Activated CD4-positive, alpha-beta T cell treated with anti-CD3 and anti-CD28 coated beads for 4 hours (primary cell): ENCODE data around the gene RSPH1.

Experiments
- DNase-seq, 2 donors: peaks; one replicate each; pipeline ENCODE4 v3.0.0-alpha.2; 2020

Gene RSPH1

DNA sequence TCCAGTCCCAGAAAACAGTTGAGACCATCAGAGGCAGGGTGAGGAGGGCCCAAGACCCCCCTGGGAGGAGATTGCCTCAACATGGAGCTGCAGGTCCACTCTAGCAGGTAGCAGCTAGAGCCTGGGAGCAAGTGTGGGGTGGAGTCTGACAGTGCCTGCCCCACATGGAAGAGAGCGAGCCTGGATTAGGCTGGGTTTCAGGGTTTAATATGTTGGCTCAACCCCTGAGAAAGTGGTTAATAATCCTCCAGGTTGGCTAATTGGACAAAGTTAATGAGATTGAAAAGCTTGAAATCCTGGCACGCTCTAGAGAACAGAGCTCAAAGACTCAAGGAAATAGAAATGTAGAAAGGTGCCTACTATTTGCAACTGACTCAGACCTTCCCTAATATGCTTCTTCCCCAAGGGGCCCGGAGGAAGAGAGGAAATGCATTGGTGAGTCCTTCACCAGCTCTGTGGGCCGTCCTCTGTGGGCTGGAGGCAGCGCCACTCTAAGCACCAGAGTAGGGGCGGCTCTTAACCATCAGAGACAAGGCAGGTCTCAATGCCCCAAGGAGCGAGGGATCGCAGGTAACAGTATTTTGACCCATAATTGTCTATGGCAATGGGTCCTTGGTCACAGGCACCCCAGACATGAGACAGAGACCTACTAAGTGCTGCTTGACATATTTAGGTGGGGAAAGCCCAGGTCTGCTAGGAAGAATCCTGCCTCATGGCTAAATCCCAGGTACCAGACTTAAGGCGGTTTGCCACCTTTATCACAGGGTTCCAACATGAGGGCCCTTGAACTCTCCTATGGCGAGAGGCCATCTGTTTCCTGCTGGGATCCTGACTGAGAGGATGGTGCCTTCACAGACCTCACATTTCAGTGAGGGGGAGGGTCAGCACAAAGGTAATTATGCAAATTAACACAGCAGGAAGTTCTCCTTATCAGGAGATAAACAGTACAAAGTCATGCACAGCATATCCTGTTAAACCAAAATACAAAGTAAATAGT, 33.8 kb downstream of the RSPH1 start:
- no peak for DNase-seq

DNA sequence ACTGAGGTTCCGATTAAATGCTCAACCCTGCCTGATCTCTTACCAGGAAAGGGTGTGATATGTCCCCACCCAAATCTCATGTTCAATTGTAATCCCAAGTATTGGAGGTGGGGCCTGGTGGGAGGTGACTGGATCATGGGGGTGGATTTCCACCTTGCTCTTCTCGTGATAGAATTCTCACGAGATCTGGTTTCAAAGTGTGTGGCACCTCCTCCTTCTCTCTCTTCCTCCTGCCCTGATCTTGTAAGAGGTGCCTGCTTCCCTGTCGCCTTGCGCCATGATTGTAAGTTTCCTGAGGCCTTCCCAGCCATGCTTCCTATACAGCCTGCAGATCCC, 34.9 kb downstream of the RSPH1 start:
- DNase-seq = no peak

DNA sequence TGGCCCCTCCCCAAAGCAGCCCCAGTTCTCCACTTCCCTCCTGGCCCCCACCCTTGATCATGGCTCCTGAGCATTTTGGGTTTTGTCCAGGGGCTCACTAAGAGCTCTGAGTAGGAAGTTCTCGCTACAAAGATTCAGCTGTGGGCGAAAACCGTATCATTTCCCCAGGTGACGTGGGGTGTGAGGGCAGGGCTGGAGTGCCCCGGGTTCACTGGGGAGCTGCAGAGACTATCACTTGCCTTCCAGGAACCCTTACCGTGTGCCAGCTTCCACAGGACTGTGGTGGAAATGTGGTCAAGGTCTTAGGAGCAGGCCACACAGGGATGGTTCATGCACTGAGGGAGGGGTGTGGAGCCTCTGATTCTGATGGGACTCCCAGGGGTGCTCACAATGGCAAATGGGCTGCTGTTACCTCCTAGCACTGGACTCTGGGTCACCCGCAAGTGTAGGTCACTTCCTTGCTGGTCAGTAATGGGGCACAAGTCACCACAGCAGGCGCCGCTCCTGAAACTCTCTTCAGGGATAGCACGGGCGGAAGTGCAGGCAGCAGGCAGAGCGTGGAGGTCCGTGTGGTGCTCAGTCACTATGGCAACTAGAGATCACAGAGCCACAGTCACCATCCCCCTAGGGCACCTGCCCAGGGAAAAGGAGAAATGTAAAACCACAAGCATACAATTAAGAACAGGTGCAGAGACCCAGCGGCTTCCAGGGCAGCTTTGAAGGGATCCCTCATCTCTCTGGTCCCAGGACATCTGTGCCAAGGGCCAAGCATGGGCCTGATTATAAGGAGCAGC, 35.4 kb downstream of the RSPH1 start:
- DNase-seq = no peak

DNA sequence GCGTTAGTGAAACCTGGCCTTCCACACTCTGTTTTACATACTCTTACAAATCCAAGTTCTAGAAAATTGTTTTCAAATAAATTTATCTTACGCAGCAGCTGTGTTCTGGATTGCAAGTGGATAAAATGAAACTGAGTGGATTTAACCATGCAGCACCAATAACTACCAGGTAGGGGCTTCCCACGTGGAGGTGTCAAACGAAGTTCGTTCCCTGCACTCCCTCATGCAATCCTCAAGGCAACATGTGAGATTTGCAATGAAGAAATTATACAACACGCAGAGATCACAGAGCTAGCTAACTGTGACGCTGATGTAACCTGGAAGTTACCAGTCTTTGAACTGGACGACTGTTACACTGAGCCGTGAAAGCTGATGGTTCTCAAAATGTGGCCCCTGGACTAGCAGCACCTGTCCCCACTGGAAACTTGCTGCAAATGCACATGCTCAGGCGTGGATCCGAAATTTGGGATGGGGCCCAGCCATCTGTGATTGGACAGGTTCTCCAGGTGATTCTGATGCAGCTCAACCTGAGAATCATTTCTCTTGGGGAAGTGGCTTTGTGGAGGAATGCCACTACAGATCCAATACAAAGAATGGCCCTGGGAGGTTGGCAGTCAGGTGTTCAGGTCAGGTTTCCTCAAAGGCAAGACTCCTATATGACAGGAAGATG, 36.3 kb downstream of the RSPH1 start:
- DNase-seq = no peak

DNA sequence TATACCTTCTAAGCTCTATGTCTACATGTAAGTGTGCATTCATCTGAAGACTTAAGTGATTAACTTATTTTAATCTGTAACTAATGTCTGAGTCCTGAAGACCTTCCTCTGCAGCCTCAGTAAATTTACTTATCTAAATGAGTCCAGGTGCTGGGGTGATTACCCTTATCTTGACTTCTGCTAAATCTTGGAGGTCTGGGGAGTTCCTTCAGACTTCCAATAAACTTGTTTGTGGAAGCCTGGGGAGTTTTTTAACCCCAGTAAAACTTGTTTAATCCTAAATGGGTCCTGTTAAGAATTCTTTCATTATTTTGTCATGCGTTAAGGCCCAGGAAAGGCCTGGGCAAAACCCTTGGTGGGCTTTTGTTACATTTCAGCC, 37.0 kb downstream of the RSPH1 start:
- DNase-seq = no peak

DNA sequence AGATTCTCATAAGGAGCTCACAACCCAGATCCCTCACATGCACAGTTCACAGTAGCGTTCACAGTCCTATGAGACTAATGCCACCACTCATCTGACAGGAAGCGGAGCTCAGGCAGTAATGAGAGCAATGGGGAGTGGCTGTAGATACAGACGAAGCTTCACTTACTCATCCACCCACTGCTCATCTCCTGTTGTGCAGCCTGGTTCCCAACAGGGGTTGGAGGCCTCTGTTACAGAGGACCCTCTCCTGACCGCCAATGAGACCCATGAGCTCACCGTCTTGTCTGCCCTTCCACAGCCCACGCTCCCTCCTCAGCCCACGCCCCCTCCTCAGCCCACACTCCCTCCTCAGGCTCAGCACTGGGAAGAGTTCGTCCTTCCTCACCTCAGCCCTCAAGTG, 39.6 kb downstream of the RSPH1 start:
- DNase-seq = peak; percentile 54 to 60

DNA sequence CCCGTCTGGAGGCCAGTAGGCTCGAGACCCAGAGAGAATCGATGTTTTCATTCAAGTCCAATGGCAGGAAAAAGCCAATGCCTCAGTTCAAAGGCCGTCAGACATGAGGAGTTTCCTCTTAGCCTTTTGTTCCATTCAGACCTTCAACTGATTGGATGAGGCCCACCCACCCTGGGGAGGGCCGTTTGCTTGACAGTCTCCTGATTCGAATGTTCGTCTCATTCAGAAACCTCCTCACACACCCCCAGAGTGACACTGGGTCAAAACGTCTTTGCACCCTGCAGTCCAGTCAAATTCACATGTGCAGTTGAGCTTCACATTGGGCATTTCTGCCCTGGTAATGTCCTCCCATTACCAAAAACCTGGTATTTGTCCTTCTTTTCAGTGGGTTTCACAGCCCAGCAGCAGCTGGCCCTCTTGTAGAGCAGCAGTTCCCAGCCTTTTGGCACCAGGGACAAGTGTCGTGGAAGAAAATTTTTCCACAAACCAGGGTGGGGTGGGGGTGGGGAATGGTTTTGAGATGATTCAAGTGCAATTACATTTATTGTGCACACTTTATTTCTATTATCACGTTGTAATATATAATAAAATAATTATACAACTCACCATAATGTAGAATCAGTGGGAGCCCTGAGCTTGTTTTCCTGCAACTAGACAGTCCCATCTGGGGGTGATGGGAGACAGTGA, 40.1 kb downstream of the RSPH1 start:
- no peak for DNase-seq

DNA sequence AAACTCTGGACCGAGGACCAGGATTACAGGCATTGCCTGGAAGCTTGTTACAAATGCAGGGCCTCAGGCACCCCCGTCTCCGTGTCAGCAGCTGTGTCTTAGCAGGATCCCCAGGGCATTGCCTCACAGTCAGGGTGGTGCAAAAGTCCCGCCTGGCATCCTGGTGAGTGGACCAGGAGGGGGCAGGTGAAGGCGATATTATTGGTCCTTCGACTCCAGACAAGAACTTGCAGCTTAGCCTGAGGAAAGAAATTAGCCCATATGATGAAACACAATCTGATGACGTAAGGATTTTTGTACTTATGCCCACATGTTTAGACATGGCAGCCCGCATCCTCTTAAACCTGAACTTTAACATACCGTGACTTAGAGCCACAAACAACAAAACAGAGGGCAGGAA, 40.8 kb downstream of the RSPH1 start:
- DNase-seq = no peak

DNA sequence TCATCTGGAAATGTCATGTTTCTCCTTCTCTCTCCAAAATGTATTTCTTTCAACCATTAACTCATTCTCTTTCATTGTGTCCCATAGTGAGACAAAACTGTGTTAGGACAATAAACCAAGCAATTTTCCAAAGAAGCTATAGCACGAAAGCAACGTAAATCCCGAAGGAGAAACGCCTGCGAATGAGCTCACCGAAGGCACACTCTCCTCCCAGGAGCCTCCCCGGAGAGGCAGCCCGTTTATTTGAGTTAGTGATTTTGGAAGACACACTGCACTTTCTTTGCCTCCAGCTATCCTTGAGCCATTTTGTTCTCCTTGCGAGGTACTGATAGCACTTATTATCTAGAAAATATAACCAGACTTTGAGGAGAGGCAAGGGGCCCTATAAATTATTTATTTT, 41.2 kb downstream of the RSPH1 start:
- DNase-seq = no peak

DNA sequence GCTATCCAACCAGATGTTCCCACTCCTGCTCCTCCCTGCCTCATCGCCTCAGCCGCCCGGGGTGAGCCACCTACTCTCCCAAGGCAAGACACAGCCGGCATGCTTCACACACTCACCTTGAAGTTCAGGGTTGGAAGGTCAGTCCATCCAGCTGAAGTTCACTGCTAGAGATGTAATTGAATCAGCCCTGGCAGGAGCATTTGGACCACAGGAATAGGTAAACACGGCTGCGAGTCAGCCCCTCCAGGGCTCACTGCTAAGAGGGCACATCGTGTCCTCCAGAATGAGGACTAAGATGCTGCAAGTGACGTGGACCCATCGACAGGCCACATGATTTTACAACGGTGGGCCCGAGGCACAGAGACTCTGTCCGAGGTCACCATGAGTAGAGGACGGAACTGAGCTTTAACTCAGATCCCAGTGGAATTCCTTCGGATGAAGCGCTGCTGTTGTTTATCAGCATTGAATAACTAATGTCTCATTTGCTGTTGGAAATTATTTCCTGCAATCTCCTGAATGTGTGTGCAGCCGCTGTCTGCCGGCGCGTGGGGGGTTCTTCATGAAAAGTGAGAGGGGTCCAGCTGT, 41.9 kb downstream of the RSPH1 start:
- no peak for DNase-seq

DNA sequence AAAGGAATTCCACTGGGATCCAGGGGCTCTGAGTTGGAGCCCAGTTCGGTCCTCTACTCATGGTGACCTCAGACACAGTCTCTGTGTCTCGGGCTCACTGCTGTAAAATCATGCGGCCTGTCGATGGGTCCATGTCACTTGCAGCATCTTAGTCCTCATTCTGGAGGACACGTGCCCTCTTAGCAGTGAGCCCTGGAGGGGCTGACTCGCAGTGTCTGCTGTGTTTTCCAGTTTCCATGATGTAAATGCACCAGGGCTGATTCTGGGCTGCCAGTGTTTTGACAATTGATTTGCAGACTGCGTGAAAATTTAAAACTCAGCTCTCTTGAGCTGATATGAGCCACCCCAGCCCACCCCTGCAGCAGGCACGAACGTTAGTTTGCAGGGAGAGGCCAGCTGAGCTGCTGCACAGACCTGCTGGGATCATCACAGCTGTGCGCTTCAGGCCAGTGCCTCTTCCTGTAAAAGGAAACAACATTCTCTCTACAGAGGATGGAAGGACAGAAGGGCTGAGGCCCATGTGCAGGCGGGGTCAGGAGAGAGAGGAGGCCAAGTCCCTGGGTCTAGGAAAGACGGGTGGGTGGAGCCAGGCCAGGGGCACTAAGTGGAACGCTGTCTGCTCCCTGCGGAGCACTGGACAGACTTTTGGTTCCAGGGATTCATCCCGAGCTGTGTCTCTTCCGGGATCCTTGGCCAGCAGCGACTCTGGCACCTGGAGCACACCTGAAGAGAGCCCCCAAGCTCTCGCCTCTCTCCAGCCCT, 42.6 kb downstream of the RSPH1 start:
- DNase-seq = no peak

DNA sequence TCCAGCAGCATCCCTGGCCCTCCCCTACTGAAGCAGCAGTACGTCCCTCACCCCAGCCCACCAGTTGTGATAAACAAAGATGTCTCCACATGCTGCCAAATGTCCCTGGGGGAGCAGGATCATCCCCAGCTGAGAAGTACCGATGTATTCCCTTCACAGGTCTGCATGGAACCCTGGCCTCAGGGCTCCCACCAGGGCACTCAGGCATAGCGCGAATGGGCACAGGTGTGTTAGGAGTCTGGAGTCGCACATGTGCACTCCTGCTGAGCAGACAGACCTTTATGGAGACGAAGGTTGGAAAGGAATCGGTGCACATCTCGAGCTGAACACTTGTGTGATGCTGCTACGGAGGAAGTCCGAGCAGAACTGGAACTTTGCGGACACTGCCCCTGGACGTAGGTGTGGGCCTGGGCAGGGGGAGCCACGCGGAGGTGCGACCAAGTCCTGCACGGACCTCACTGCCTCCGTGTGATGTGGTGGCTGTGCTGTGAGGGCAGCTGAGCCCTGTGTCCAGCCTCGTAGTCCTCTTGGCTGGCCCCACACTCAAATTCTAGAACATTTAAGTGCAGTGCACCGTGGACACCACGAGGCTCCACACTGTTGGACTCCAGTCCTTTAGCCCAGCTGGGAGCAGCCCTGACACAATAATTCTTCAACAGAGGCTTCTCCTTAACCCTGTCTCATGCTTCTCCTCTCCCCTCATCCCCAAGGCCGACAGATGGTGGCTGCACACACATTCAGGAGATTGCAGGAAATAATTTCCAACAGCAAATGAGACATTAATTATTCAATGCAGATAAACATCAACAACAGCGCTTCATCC, 43.4 kb downstream of the RSPH1 start:
- no peak for DNase-seq

DNA sequence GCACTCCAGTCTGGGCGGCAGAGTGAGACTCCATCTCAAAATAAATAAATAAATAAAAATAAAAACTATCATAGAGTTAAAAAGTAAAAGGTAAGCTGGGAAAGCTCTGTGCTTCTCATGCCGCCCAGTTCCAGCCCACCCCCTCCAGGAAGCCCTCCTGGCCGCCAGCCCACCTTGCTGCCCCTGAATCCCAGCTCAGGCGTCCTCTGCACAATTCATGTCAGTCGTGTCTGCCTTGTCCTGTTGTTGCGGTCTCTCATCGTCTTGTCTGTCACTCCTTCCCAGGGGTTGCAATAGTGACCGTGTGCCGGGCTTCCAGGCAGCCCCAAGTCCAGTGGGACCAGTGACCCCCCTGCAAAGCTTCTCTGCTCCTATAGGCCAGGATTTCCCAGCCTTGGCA, 44.1 kb downstream of the RSPH1 start:
- no peak for DNase-seq

DNA sequence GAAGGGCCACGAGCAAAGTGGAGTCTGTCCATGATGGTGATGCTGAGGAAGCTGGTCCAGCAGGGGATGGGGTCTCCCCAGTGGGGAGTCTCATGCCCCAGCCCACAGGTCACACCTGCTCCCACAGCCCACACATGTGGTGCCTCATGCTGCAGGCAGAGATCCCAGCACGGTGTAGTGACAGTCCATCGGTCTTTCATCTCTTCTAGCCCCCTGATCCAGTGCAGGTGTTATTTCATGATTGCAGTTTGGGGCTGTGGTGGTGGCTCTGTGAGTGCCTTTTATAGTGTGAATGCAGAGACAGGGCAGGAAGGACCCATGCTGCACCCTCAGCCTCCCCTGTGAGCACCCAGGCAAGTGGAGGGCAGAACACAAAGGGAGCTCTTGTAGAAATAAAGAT, 47.3 kb downstream of the RSPH1 start:
- no peak for DNase-seq

DNA sequence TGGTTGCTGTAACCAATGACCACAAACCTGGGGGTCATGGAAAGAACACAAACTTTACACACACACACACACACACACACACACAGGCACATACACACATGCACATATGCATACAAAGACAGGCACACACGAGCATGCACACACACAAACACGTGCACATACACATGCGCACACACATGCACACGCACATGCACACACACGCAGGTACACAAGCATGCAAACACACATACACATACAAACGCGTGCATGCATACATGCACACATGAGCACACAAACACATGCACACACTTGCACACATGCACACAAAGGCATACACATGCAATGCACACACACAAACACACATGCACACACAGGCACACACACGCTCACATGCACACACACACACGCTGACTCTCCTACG, 48.3 kb downstream of the RSPH1 start:
- DNase-seq = no peak

DNA sequence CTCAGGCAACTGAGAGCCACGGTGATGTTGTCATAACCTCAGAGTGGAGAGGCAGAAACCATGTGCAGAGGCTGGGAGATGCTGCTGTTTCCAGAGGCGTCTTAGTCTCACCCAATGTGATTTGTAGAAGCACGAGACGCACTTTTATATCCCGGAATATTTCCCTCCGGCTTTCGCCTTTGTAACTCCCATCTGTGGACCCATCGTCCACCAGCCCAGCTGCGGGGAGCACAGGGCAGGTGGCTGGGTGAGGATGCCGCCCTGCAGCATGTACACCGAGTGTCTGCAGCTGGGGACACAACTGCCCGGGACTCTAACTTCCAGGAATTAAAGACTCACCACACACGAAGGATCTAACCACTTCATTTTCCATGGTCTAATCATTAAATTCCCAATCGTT, 48.8 kb downstream of the RSPH1 start:
- DNase-seq = no peak

DNA sequence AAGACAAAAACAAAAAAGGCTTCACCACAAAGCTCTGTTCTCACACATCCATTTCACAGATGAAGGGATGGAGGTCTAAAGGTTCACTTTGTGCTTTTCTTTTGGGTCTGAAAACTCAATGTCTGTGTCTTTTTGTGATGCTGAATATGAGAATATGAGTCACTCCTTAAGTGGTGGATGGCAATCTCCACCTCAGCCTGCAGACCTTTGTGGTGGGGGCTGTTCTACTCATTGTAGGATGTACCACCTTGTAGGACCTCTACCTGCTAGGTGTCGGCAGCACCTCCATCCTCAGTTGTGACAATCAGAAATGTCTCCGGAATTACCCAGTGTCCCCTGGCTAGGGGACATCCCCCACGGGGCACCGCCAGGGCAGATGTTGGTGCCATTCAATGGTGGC, 49.5 kb downstream of the RSPH1 start:
- DNase-seq = no peak

DNA sequence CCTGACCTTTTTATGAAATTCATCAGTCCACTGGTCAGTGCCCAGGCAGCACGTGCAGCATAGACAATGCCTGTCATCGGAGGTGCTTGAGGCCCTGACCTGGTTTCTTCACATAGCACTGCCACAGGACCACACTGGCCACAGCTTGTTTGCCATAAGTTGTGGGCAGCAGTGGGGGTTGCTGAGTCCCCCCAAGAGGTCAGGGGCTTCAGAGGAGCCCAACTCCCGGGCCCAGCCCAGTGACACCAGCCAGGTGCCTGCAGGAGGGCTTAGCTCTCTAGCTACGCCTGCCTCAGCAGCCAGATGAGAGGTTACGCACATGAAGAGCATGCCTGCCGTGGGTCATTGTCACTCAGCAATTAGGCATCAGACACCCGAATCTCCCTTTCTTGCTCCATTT, 50.7 kb downstream of the RSPH1 start:
- DNase-seq = no peak

DNA sequence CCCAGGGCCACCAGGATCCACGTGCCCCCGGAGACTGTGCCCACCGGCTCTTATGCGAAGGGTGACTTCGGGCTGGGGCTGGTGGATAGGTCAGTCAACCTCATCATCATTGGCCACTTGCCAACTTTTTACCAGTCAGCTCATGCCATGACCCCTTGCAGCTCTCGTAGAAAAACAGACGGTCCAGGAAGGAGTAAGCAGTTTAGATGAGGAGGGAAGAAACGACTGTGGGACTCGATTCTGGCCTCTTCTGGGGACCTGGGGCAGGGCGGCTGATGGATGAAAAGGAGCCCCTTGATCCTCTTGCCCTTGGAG, 51.3 kb downstream of the RSPH1 start:
- no peak for DNase-seq

DNA sequence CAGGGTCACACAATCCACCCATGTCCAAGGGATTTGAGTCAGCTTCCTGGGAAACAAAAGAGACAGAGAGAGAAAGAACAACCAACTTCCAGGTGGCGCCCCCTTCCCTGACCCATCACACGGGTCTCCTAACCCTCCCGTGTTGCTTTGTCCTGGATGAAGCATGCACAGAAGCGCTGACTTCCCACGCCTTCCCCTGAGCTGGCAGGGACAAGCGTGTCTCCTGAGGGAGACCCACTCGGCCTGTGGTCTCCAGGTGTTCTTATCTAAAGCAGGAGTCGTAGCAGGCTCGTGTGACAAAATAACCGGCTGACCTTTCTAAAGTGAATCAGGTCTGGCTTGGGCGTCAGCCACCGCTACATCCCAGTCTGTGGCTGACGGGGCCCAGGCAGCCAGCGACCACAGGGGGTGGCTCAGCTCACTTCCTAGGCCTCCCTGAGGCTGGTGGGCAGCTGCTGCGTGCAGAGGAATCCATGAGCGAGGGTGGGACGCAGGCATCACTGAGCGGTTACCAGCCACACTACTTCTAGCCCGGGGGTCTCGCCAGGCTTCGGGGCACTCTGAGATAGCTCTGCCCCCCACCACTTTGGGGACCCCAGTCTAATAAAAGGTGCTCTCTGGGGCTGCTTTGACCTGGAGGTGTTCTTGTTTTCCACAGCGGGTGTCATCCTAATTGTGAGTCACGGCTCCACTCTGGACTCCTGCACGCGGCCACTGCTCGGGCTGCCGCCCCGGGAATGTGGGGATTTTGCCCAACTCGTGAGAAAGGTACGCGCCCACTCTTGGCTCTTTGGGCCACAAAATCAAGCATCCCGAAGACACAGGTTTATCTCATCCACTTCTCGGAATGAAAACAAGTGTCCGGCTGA, 51.9 kb downstream of the RSPH1 start:
- no peak for DNase-seq
